ENCODE measurements around the gene SAMD11. TPM values are rescaled to one million over a fixed set of nuclear protein-coding genes. Genes with fewer than 3 reads are reported as not detected.

SAMD11 gene
- total RNA-seq, 2 experiments from 2014 or later = not detected

DNA sequence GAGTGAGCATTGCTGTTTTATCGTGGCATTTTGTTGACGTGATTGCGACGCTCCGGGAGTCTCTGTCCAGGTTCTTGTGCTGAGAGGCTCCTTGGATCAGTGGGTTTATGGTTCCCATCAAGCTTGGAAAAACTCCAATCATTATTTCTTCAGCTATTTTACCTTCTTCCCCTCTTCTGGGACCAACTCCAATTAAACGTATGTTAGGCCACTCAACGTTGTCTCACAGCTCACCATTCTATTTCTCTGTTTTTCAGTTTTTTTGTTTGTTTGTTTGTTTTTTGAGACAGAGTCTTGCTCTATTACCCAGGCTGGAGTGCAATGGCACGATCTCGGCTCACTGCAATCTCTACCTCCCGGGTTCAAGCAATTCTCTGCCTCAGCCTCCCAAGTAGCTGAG is 68.2 kb downstream of the SAMD11 start:
- CTCF ChIA-PET = interaction anchor here (0.6 to 4.7 kb wide), 6 partner anchors 8 to 889 kb away, joined by 3 to 23 read pairs (median 4); partner anchors contain the start of gene AGRN
- DNase-seq (no peak), ATAC-seq (no peak)
- intact Hi-C loops (cut with DNase I, micrococcal nuclease) = loop anchor here in 1 of 2 experiments (2.0 kb wide), 1 partner anchor 21 kb away; the partner anchor contains the start of gene ISG15
- POLR2A ChIA-PET = no interaction called here
- no peak overlapping the region for H3K4me3 Mint-ChIP-seq
- H3K27ac Mint-ChIP-seq = no peak overlapping the region
- H3K9me3 Mint-ChIP-seq (ENCODE audit: low read depth) = peaks cover 9% of the 10 kb centered on the region
- no peaks in the 10 kb centered on the region for H3K36me3 Mint-ChIP-seq (ENCODE audit: low read depth)
- H3K27me3 Mint-ChIP-seq = peaks cover 21% of the 10 kb centered on the region
- H3K4me1 Mint-ChIP-seq = peaks cover 24% of the 10 kb centered on the region

DNA sequence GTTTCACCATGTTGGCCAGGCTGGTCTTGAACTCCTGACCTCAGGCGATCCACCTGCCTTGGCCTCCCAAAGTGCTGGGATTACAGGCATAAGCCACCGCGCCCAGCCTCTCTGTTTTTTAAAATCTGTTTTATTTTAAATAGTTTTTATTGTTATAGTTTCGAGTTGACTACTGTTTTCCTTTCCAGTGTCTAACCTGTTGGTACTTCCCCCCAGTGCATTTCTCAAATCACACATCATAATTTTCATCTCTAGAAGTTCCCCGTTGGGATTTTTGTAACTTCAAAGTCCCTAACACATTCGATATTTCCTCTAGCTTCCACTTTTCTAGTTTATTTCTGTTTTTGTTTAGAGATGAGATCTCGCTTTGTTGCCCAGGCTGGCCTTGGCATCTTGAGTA is 68.6 kb downstream of the SAMD11 start:
- H3K9me3 Mint-ChIP-seq (ENCODE audit: low read depth) = peaks cover 9% of the 10 kb centered on the region
- H3K27me3 Mint-ChIP-seq = peaks cover 23% of the 10 kb centered on the region
- intact Hi-C loops (cut with DNase I, micrococcal nuclease) = loop anchor here in 1 of 2 experiments (2.0 kb wide), 1 partner anchor 20 kb away; the partner anchor contains the start of gene ISG15
- no peak for DNase-seq
- ChIA-PET POLR2A (interaction anchor here (0.6 to 0.7 kb wide), 2 partner anchors 9 to 66 kb away, joined by 3 to 6 read pairs; no protein-coding TSS in a partner anchor), CTCF (interaction anchor here (0.6 to 4.7 kb wide), 9 partner anchors 8 to 889 kb away, joined by 3 to 23 read pairs (median 4); partner anchors contain the start of gene AGRN)
- no peaks in the 10 kb centered on the region for H3K36me3 Mint-ChIP-seq (ENCODE audit: low read depth)
- peak overlapping the region; percentile 49 for H3K27ac Mint-ChIP-seq
- H3K4me3 Mint-ChIP-seq = no peak overlapping the region
- ATAC-seq = peak; percentile 82
- H3K4me1 Mint-ChIP-seq = peaks cover 26% of the 10 kb centered on the region

DNA sequence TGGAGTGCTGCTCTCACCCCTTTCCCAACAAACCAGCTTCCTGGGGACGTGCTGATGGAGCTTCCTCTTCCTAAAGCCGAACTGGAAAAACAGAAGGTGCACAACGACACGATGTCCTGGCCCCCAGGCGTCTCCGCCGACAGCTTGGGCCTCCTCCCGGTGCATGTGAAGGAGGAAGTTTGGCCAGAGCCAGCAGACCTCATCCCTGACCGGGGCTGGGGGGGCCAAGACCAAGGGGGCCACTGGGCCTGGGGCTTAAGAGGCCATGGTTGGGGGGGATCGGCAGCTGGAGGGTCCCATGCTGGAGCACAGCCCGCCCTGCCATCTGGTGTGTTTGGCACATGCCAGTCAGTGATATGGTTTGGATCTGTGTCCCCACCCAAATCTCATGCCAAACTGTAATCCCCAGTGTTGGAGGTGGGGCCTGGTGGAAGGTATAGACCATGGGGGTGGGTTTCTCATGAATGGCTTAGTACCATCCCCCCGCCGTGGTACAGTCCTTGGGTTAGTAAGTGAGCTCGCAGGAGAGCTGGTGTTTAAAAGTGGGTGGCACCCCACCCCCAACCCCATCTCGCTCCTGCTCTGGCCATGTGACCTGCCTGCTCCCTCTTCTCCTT is 69.8 kb downstream of the SAMD11 start:
- Mint-ChIP-seq H3K4me1 (peaks cover 26% of the 10 kb centered on the region), H3K36me3 (ENCODE audit: low read depth) (no peaks in the 10 kb centered on the region), H3K4me3 (no peak overlapping the region), H3K27me3 (peaks cover 23% of the 10 kb centered on the region), H3K27ac (no peak overlapping the region), H3K9me3 (ENCODE audit: low read depth) (peaks cover 9% of the 10 kb centered on the region)
- intact Hi-C loops (cut with DNase I, micrococcal nuclease) = loop anchor here in 1 of 2 experiments (2.0 kb wide), 1 partner anchor 19 kb away; the partner anchor contains the start of gene ISG15
- ChIA-PET POLR2A (no interaction called here), CTCF (interaction anchor here (0.7 to 4.7 kb wide), 4 partner anchors 9 to 114 kb away, joined by 3 to 23 read pairs (median 6); partner anchors contain the start of gene PERM1)
- ATAC-seq (no peak), DNase-seq (no peak)

Other genes starting within 250 kb of the SAMD11 start
- gene OR4F16, start 237.3 kb upstream of the SAMD11 start, total RNA-seq = not detected
- gene NOC2L, start 35.3 kb downstream of the SAMD11 start, total RNA-seq = 100 to 1,000 TPM; 112 to 134 TPM
- 10 to 100 TPM; 16.8 to 21.7 TPM for gene KLHL17, start 36.7 kb downstream of the SAMD11 start, total RNA-seq
- 1 to 10 TPM; 1.1 to 1.4 TPM for gene PLEKHN1, start 42.6 kb downstream of the SAMD11 start, total RNA-seq
- gene PERM1, start 58.2 kb downstream of the SAMD11 start, total RNA-seq = not detected
- gene HES4, start 76.2 kb downstream of the SAMD11 start, total RNA-seq = 1 to 10 TPM; 3.5 to 4.2 TPM
- gene ISG15, start 89.6 kb downstream of the SAMD11 start, total RNA-seq = 10 to 100 TPM; 30.5 to 51.7 TPM
- gene AGRN, start 96.2 kb downstream of the SAMD11 start, total RNA-seq = 10 to 100 TPM; 22.7 to 24.4 TPM
- not detected for gene RNF223, start 150.4 kb downstream of the SAMD11 start, total RNA-seq
- 10 to 100 TPM; 11.3 to 13.5 TPM for gene C1orf159, start 192.2 kb downstream of the SAMD11 start, total RNA-seq
- not detected for gene TTLL10, start 250.0 kb downstream of the SAMD11 start, total RNA-seq

All from activated CD4-positive, alpha-beta T cell treated with anti-CD3 and anti-CD28 coated beads for 36 hours (primary cell).